Measurements from ENCODE around the gene GDF15.

DNA sequence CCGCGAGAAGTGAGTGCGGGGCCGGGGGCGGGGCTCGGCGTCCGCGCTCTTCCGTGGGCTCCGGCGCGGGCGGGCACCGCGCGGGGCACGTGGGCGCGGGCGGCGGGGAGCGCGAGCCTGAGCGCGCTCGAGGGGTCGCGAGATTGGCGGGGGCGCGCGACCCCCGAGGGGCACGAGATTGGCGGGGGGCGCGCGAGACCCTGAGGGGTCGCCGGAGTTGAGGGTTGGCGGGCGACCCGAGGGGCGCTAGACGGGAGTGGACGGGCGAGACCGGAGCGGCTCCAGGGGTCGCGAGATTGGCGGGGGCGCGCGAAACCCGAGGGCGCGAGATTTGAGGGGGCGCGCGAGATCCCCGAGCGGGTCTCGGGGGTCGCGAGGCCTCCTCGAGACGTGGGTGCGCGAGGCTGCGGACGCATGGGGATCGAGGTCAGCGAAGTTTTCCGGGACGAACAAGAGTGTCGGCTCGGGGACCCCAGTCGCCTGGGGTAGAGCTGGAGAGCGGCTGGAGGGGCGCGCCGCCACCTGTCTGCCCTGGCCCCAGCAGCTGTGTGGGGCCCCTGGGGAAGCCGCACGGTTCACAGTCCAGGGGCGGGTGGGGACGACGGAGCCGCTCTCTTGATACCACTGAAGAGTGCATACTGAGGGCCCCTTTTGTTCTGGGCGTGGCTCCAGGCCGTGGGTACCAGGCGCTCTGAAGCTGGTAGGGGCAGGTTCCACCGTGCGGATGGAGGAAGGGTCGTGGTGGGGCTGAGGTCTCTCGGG lies 33.9 kb downstream of the GDF15 start:
- TF ChIP-seq, protein P1, sequence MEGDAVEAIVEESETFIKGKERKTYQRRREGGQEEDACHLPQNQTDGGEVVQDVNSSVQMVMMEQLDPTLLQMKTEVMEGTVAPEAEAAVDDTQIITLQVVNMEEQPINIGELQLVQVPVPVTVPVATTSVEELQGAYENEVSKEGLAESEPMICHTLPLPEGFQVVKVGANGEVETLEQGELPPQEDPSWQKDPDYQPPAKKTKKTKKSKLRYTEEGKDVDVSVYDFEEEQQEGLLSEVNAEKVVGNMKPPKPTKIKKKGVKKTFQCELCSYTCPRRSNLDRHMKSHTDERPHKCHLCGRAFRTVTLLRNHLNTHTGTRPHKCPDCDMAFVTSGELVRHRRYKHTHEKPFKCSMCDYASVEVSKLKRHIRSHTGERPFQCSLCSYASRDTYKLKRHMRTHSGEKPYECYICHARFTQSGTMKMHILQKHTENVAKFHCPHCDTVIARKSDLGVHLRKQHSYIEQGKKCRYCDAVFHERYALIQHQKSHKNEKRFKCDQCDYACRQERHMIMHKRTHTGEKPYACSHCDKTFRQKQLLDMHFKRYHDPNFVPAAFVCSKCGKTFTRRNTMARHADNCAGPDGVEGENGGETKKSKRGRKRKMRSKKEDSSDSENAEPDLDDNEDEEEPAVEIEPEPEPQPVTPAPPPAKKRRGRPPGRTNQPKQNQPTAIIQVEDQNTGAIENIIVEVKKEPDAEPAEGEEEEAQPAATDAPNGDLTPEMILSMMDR (conservative IDR thresholded peaks at IDR 0.05; ENCODE audit: low read length) = no peak
- no peak for TF ChIP-seq EZH2phosphoT487 (IDR thresholded peaks at IDR 0.05; ENCODE audit: borderline replicate concordance, low read depth, low read length)

Measured in OCI-LY7 (cell line).